PC-3 (cell line): ENCODE measurements around the gene IGSF9B.

Experiments used
- EZH2 ChIP-seq: fragments of 300-600 bp; sonication (generic); IDR thresholded peaks from one replicate; pipeline ENCODE4 v1.6.1; 2017; ENCODE audit warnings: antibody characterized with exemption, mild to moderate bottlenecking, low read length; ENCODE audit not compliant: unreplicated experiment
- TF ChIP-seq, protein P1 (sequence below): fragments of 300-600 bp; sonication (generic); conservative IDR thresholded peaks from 2 replicates; pipeline ENCODE4 v1.5.1; 2017; ENCODE audit warnings: antibody characterized with exemption, low read depth, mild to moderate bottlenecking, low read length

- TF ChIP-seq, protein P1, sequence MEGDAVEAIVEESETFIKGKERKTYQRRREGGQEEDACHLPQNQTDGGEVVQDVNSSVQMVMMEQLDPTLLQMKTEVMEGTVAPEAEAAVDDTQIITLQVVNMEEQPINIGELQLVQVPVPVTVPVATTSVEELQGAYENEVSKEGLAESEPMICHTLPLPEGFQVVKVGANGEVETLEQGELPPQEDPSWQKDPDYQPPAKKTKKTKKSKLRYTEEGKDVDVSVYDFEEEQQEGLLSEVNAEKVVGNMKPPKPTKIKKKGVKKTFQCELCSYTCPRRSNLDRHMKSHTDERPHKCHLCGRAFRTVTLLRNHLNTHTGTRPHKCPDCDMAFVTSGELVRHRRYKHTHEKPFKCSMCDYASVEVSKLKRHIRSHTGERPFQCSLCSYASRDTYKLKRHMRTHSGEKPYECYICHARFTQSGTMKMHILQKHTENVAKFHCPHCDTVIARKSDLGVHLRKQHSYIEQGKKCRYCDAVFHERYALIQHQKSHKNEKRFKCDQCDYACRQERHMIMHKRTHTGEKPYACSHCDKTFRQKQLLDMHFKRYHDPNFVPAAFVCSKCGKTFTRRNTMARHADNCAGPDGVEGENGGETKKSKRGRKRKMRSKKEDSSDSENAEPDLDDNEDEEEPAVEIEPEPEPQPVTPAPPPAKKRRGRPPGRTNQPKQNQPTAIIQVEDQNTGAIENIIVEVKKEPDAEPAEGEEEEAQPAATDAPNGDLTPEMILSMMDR: no peak
- no peak for TF ChIP-seq EZH2
These were observed 63.4 kb downstream of the IGSF9B start for GRCh38 chr11:133893381-133893780.
